GM18505 (cell line): ENCODE data around the gene HACE1.

Experiments used
- ATAC-seq: cut with Tn5 transposase; IDR thresholded peaks from one replicate; pipeline ENCODE4 v1.9.1; 2021; ENCODE audit not compliant: unreplicated experiment
- POLR2A ChIP-seq: IDR thresholded peaks from 4 replicates; pipeline ENCODE4 v1.6.1; 2011; ENCODE audit warnings: borderline replicate concordance; ENCODE audit not compliant: insufficient read depth, insufficient read length; ENCODE audit errors: extremely low read depth

The HACE1 gene

GRCh38 chr6:104679971-104680370 is 179.7 kb downstream of the HACE1 start:
- TF ChIP-seq POLR2A: no peak
- ATAC-seq: no peak
